ENCODE results near the gene XYLT1. TPM values are rescaled to one million over a fixed set of nuclear protein-coding genes. Genes with fewer than 3 reads are reported as not detected.

Gene XYLT1
- total and polyA plus RNA-seq, 2 of the 8 experiments (the other 6 are each of a cell fraction or from before 2014, with no cell fraction given), result 6.6 to 25.4 TPM

DNA sequence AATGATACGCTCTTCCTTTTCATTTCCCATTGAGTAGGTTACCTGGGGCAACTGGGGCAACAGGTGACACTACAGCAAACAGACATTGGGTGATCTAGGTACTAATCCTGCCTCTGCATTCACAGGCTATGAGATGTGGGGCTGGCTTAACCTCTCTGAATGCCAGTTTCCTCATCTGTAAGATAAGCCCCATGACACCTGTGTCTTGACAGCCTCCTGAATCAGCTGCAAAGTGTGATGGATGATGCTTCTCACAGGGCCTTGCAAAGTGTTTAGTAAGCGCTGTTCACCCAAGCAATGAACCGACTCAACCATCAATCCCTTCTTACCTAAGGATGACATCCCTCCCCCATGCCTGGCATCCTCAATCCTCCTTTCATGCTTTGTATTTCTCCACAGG, 322.8 kb downstream of the XYLT1 start:
- Histone ChIP-seq H3K4me2 (ENCODE audit: insufficient read depth in 1 of 2, low read depth in 2 of 2, low read length in 2 of 2) (no peak overlapping the region), H3K27ac (ENCODE audit: low read depth, low read length) (no peak overlapping the region), H3K27me3 (replicated peaks in 1 of 4; ENCODE audit: control insufficient read depth in 3 of 4, extremely low read depth in 1 of 4, insufficient read depth in 3 of 4, low read length in 3 of 4) (no peaks in the 10 kb centered on the region; a peak in 1 of 7 replicates), H2BK120ac (replicated peaks; ENCODE audit: low read depth, low read length) (no peak overlapping the region), H3K79me1 (ENCODE audit: low read depth, low read length) (no peaks in the 10 kb centered on the region), H4K5ac (ENCODE audit: insufficient read length, low read depth, low read length) (no peak overlapping the region), H4K91ac (replicated peaks; ENCODE audit: insufficient read length, low read length) (no peak overlapping the region), H4K8ac (ENCODE audit: extremely low read depth, insufficient read depth, low read length) (no peak overlapping the region), H2AFZ (ENCODE audit: low read length) (no peak overlapping the region), H2BK5ac (ENCODE audit: low read depth, low read length) (no peak overlapping the region), H3K4me1 (replicated peaks in 1 of 4; ENCODE audit: control insufficient read depth in 3 of 4, insufficient read depth in 4 of 4, low read length in 3 of 4) (peaks cover 0 to 2% (median under 1%) of the 10 kb centered on the region in 4 experiments; a peak in 1 of 7 replicates), H3K4ac (replicated peaks; ENCODE audit: insufficient read length, low read depth, low read length) (no peak overlapping the region), H3K18ac (ENCODE audit: extremely low read depth, low read length) (no peak overlapping the region), H3K9ac (replicated peaks in 1 of 4; ENCODE audit: extremely low read depth in 1 of 4, low read depth in 3 of 4, low read length in 3 of 4) (no peak overlapping the region), H2BK15ac (ENCODE audit: low read length) (no peak overlapping the region), H2AK5ac (ENCODE audit: low read depth, low read length) (no peak overlapping the region), H3K4me3 (ENCODE audit: extremely low read depth in 1 of 4, insufficient read depth in 2 of 4, low read depth in 3 of 4, low read length in 4 of 4) (no peak overlapping the region), H3K23ac (ENCODE audit: insufficient read length) (no peak overlapping the region), H3K56ac (replicated peaks; ENCODE audit: insufficient read length, low read depth, low read length) (no peak overlapping the region), H2BK12ac (ENCODE audit: low read depth, low read length) (no peak overlapping the region), H2BK20ac (ENCODE audit: low read length) (no peak overlapping the region), H3K79me2 (ENCODE audit: control insufficient read depth in 1 of 2, insufficient read depth in 2 of 2, low read length in 2 of 2) (no peaks in the 10 kb centered on the region), H3K23me2 (ENCODE audit: low read depth, low read length) (no peaks in the 10 kb centered on the region), H3K36me3 (ENCODE audit: control insufficient read depth in 2 of 4, insufficient read depth in 4 of 4, low read length in 3 of 4) (no peaks in the 10 kb centered on the region), H3K9me3 (ENCODE audit: insufficient read depth in 2 of 2, low read depth in 1 of 2, low read length in 1 of 2) (no peaks in the 10 kb centered on the region), H4K20me1 (replicated peaks in 1 of 2; ENCODE audit: control insufficient read depth in 1 of 2, insufficient read depth in 2 of 2, low read length in 2 of 2) (peaks cover 2 to 4% of the 10 kb centered on the region in 2 experiments), H3K14ac (ENCODE audit: insufficient read length) (no peak overlapping the region)
- 89% methylated on average over 3 of the region's 3 CpGs; no CpG with 5 or more reads in 1 of the 2 experiments for WGBS, 2 experiments (ENCODE audit: extremely low coverage in 1 of 2, insufficient coverage in 1 of 2, insufficient read length in 1 of 2, insufficient replicate concordance in 2 of 2, low coverage in 1 of 2, low lambda C conversion rate in 2 of 2, missing lambda C conversion rate in 1 of 2)
- FAIRE-seq (no peak), DNase-seq (ENCODE audit: low read depth in 1 of 2, low spot score in 2 of 2) (no peak)
- ChIA-PET CTCF (ENCODE audit: partially characterized antibody) (interaction anchor here (0.9 kb wide), 1 partner anchor 10 kb away, joined by 3 read pairs; no protein-coding TSS in a partner anchor), POLR2A (ENCODE audit: partially characterized antibody) (no interaction called here)
- TF ChIP-seq, protein P1, sequence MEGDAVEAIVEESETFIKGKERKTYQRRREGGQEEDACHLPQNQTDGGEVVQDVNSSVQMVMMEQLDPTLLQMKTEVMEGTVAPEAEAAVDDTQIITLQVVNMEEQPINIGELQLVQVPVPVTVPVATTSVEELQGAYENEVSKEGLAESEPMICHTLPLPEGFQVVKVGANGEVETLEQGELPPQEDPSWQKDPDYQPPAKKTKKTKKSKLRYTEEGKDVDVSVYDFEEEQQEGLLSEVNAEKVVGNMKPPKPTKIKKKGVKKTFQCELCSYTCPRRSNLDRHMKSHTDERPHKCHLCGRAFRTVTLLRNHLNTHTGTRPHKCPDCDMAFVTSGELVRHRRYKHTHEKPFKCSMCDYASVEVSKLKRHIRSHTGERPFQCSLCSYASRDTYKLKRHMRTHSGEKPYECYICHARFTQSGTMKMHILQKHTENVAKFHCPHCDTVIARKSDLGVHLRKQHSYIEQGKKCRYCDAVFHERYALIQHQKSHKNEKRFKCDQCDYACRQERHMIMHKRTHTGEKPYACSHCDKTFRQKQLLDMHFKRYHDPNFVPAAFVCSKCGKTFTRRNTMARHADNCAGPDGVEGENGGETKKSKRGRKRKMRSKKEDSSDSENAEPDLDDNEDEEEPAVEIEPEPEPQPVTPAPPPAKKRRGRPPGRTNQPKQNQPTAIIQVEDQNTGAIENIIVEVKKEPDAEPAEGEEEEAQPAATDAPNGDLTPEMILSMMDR (IDR thresholded peaks at IDR 0.05; ENCODE audit: control extremely low read depth in 1 of 3, insufficient read depth in 1 of 3, low read depth in 1 of 3, low read length in 3 of 3), result no peak
- TF ChIP-seq SIRT6 (IDR thresholded peaks at IDR 0.05; ENCODE audit: low read length) (no peak), RXRA (IDR thresholded peaks at IDR 0.05; ENCODE audit: insufficient read depth, low read depth, low read length) (no peak), POU5F1 (IDR thresholded peaks at IDR 0.05; ENCODE audit: low read depth, low read length) (no peak), RAD21 (IDR thresholded peaks at IDR 0.05 in 1 of 2, conservative IDR thresholded peaks at IDR 0.05 in 1 of 2; ENCODE audit: low read depth in 2 of 2, low read length in 2 of 2) (no peak), CHD1 (IDR thresholded peaks at IDR 0.05; ENCODE audit: low read depth, low read length) (no peak), CHD2 (IDR thresholded peaks at IDR 0.05; ENCODE audit: low read length) (no peak), NRF1 (IDR thresholded peaks at IDR 0.05; ENCODE audit: low read depth, low read length) (no peak)
- TF ChIP-seq, protein P2, sequence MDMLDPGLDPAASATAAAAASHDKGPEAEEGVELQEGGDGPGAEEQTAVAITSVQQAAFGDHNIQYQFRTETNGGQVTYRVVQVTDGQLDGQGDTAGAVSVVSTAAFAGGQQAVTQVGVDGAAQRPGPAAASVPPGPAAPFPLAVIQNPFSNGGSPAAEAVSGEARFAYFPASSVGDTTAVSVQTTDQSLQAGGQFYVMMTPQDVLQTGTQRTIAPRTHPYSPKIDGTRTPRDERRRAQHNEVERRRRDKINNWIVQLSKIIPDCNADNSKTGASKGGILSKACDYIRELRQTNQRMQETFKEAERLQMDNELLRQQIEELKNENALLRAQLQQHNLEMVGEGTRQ (IDR thresholded peaks at IDR 0.05; ENCODE audit: low read length), result no peak

Measured in H1 (cell line).